Measurements from ENCODE around the gene SLC34A2. TPM values are rescaled to one million over a fixed set of nuclear protein-coding genes. Genes with fewer than 3 reads are reported as not detected.
"Not testable (repeated sequence)": the region's sequence is repeated elsewhere in the genome, so short reads cannot be mapped to it uniquely, and the experiment has no call there.

The SLC34A2 gene
- total RNA-seq, 1 donor from 2014 or later: 32.1 TPM

GRCh38 chr4:25658777-25659176 lies 3.1 kb downstream of the SLC34A2 start:
- DNase-seq (ENCODE audit: low spot score): no peak

GRCh38 chr4:25661441-25661840 lies 5.8 kb downstream of the SLC34A2 start:
- not testable (repeated sequence) for DNase-seq (ENCODE audit: low spot score)

- no peak for DNase-seq (ENCODE audit: low spot score)
Observed at GRCh38 chr4:25662306-25662705, 6.7 kb downstream of the SLC34A2 start.

- no peak for DNase-seq (ENCODE audit: low spot score)
Observed at GRCh38 chr4:25663781-25664180, 8.1 kb downstream of the SLC34A2 start.

- no peak for DNase-seq (ENCODE audit: low spot score)
Observed at GRCh38 chr4:25666031-25666630, 10.5 kb downstream of the SLC34A2 start.

GRCh38 chr4:25667931-25668557 lies 12.4 kb downstream of the SLC34A2 start:
- DNase-seq (ENCODE audit: low spot score): no peak

- no peak for DNase-seq (ENCODE audit: low spot score)
Observed at GRCh38 chr4:25670991-25671390, 15.3 kb downstream of the SLC34A2 start.

GRCh38 chr4:25672756-25673155 lies 17.1 kb downstream of the SLC34A2 start:
- no peak for DNase-seq (ENCODE audit: low spot score)

- no peak for DNase-seq (ENCODE audit: low spot score)
Observed at GRCh38 chr4:25674386-25674785, 18.7 kb downstream of the SLC34A2 start.

- no peak for DNase-seq (ENCODE audit: low spot score)
Observed at GRCh38 chr4:25676221-25676620, 20.6 kb downstream of the SLC34A2 start.

GRCh38 chr4:25677157-25677556 lies 21.5 kb downstream of the SLC34A2 start:
- no peak for DNase-seq (ENCODE audit: low spot score)

GRCh38 chr4:25677943-25678342 lies 22.3 kb downstream of the SLC34A2 start:
- DNase-seq (ENCODE audit: low spot score): no peak

- no peak for DNase-seq (ENCODE audit: low spot score)
Observed at GRCh38 chr4:25687773-25688172, 32.1 kb downstream of the SLC34A2 start.

GRCh38 chr4:25694466-25694865 lies 38.8 kb downstream of the SLC34A2 start:
- DNase-seq (ENCODE audit: low spot score): no peak

GRCh38 chr4:25696409-25696808 lies 40.8 kb downstream of the SLC34A2 start:
- DNase-seq (ENCODE audit: low spot score): no peak

GRCh38 chr4:25697516-25697915 lies 41.9 kb downstream of the SLC34A2 start:
- no peak for DNase-seq (ENCODE audit: low spot score)

- no peak for DNase-seq (ENCODE audit: low spot score)
Observed at GRCh38 chr4:25700661-25701060, 45.0 kb downstream of the SLC34A2 start.

- DNase-seq (ENCODE audit: low spot score): no peak
Observed at GRCh38 chr4:25702848-25703247, 47.2 kb downstream of the SLC34A2 start.

- DNase-seq (ENCODE audit: low spot score): no peak
Observed at GRCh38 chr4:25703731-25704388, 48.2 kb downstream of the SLC34A2 start.

GRCh38 chr4:25704516-25704915 lies 48.9 kb downstream of the SLC34A2 start:
- DNase-seq (ENCODE audit: low spot score): no peak

GRCh38 chr4:25710637-25711036 lies 55.0 kb downstream of the SLC34A2 start:
- no peak for DNase-seq (ENCODE audit: low spot score)

- no peak for DNase-seq (ENCODE audit: low spot score)
Observed at GRCh38 chr4:25712611-25713010, 57.0 kb downstream of the SLC34A2 start.

- no peak for DNase-seq (ENCODE audit: low spot score)
Observed at GRCh38 chr4:25713812-25714211, 58.2 kb downstream of the SLC34A2 start.

Measured in mucosa of gallbladder (tissue), 1 donor.